KMS-11 (cell line): Measurements from ENCODE around the gene OLFML2B.

Experiments used
- H2AFZ ChIP-seq: fragments of 200-600 bp; sonication (generic); 2 replicates; pipeline ENCODE4 v1.6.1; 2016; ENCODE audit warnings: antibody characterized with exemption, mixed run types, low read depth
- H3K27ac ChIP-seq: fragments of 200-600 bp; sonication (generic); 2 replicates; pipeline ENCODE4 v1.6.1; 2016; ENCODE audit warnings: mild to moderate bottlenecking, mixed run types
- H3K27me3 ChIP-seq: fragments of 200-600 bp; sonication (generic); 2 replicates; pipeline ENCODE4 v1.6.1; 2017; ENCODE audit warnings: mild to moderate bottlenecking, low read depth, mixed run types, moderate library complexity; ENCODE audit not compliant: insufficient read depth
- H3K36me3 ChIP-seq: fragments of 200-600 bp; sonication (generic); 2 replicates; pipeline ENCODE4 v1.6.1; 2017; ENCODE audit warnings: mild to moderate bottlenecking, mixed run types; ENCODE audit not compliant: insufficient read depth
- H3K4me1 ChIP-seq: fragments of 200-600 bp; sonication (generic); 2 replicates; pipeline ENCODE4 v1.6.1; 2016; ENCODE audit warnings: mild to moderate bottlenecking, low read depth, mixed run types; ENCODE audit not compliant: poor library complexity, severe bottlenecking
- H3K4me2 ChIP-seq: fragments of 200-600 bp; sonication (generic); 2 replicates; pipeline ENCODE4 v1.7.0; 2016; ENCODE audit warnings: mild to moderate bottlenecking, mixed run types
- H3K4me3 ChIP-seq: fragments of 200-600 bp; sonication (generic); IDR thresholded peaks from 2 replicates; pipeline ENCODE4 v1.6.1; 2017; ENCODE audit warnings: low read depth, low read length, mixed read lengths; ENCODE audit not compliant: insufficient read depth
- H3K79me2 ChIP-seq: fragments of 200-600 bp; sonication (generic); 2 replicates; pipeline ENCODE4 v1.6.1; 2016; ENCODE audit warnings: low read depth, mixed run types; ENCODE audit not compliant: insufficient read depth
- H3K9ac ChIP-seq: fragments of 200-600 bp; sonication (generic); 2 replicates; pipeline ENCODE4 v1.6.1; 2016; ENCODE audit warnings: mild to moderate bottlenecking, mixed run types
- H4K20me1 ChIP-seq: fragments of 200-600 bp; sonication (generic); 2 replicates; pipeline ENCODE4 v1.6.1; 2016; ENCODE audit warnings: mild to moderate bottlenecking, mixed run types; ENCODE audit not compliant: insufficient read depth
- CTCF ChIP-seq: fragments of 200-600 bp; sonication (generic); conservative IDR thresholded peaks from 2 replicates; pipeline ENCODE4 v1.6.1; 2017; ENCODE audit warnings: low read depth, mild to moderate bottlenecking, antibody characterized with exemption, low read length, moderate library complexity, mixed read lengths

OLFML2B gene

GRCh38 chr1:162004441-162004950 lies 19.2 kb downstream of the OLFML2B start:
- Histone ChIP-seq H3K79me2 (no peaks in the 10 kb centered on the region), H3K27me3 (no peaks in the 10 kb centered on the region), H3K4me3 (no peak overlapping the region), H3K36me3 (no peaks in the 10 kb centered on the region), H3K4me1 (peaks cover 86% of the 10 kb centered on the region), H3K9ac (peak overlapping the region; percentile 64; the same call in 1 of the 2 replicates), H4K20me1 (no peaks in the 10 kb centered on the region), H3K27ac (peak overlapping the region; percentile 86), H3K4me2 (peak overlapping the region; percentile 69), H2AFZ (peak overlapping the region; percentile 40; the same call in 1 of the 2 replicates)
- no peak for TF ChIP-seq CTCF

GRCh38 chr1:162003830-162004215 lies 19.8 kb downstream of the OLFML2B start:
- Histone ChIP-seq H3K4me1 (peaks cover 79% of the 10 kb centered on the region), H3K9ac (peak overlapping the region; percentile 64), H2AFZ (peak overlapping the region; percentile 40)

GRCh38 chr1:162003061-162003829 lies 20.4 kb downstream of the OLFML2B start:
- peaks cover 73% of the 10 kb centered on the region for H3K4me1 ChIP-seq

More at GRCh38 chr1:162003830-162004215, 19.8 kb downstream of the OLFML2B start:
- Histone ChIP-seq H3K36me3 (no peaks in the 10 kb centered on the region), H3K79me2 (no peaks in the 10 kb centered on the region), H3K4me3 (peak overlapping the region; percentile 68), H3K27me3 (no peaks in the 10 kb centered on the region), H3K4me2 (peak overlapping the region; percentile 69), H4K20me1 (no peaks in the 10 kb centered on the region), H3K27ac (peak overlapping the region; percentile 86)
- no peak for TF ChIP-seq CTCF

GRCh38 chr1:162000053-162000420 lies 23.6 kb downstream of the OLFML2B start:
- no peak overlapping the region for H3K27ac ChIP-seq
- no peak overlapping the region for H3K4me2 ChIP-seq

More at GRCh38 chr1:162003061-162003829, 20.4 kb downstream of the OLFML2B start:
- peak overlapping the region; percentile 69 for H3K4me2 ChIP-seq
- peak overlapping the region; percentile 87 for H3K4me3 ChIP-seq
- peak overlapping the region; percentile 86 for H3K27ac ChIP-seq
- no peaks in the 10 kb centered on the region for H3K79me2 ChIP-seq
- no peaks in the 10 kb centered on the region for H3K27me3 ChIP-seq
- H4K20me1 ChIP-seq: no peaks in the 10 kb centered on the region
- peak overlapping the region; percentile 64 for H3K9ac ChIP-seq
- no peak for TF ChIP-seq CTCF
- no peaks in the 10 kb centered on the region; the same call in 1 of the 2 replicates for H3K36me3 ChIP-seq
- peak overlapping the region; percentile 40 for H2AFZ ChIP-seq

More at GRCh38 chr1:162000053-162000420, 23.6 kb downstream of the OLFML2B start:
- Histone ChIP-seq H3K4me1 (peaks cover 41% of the 10 kb centered on the region), H3K4me3 (no peak overlapping the region), H2AFZ (no peak overlapping the region), H4K20me1 (no peaks in the 10 kb centered on the region), H3K36me3 (no peaks in the 10 kb centered on the region; the same call in 1 of the 2 replicates), H3K9ac (no peak overlapping the region), H3K27me3 (no peaks in the 10 kb centered on the region), H3K79me2 (no peaks in the 10 kb centered on the region)
- no peak for TF ChIP-seq CTCF
